OCI-LY3 (cell line): Measurements from ENCODE around the gene TM4SF18.

Experiments
- H2AFZ ChIP-seq: fragments of 200-600, 300-600 bp; shearing (Covaris generic); 2 replicates; pipeline ENCODE4 v1.6.0; 2014; ENCODE audit warnings: antibody characterized with exemption, low read depth, low read length
- H3K27ac ChIP-seq: fragments of 200-600, 300-600 bp; sonication (generic); 2 replicates; pipeline ENCODE4 v1.5.1; 2014; ENCODE audit warnings: mild to moderate bottlenecking, low read length, moderate library complexity, mixed read lengths
- H3K27me3 ChIP-seq: fragments of 200-600, 300-600 bp; sonication (generic); 2 replicates; pipeline ENCODE4 v1.6.1; 2014; ENCODE audit warnings: low read depth, low read length, mixed read lengths
- H3K36me3 ChIP-seq: fragments of 200-600, 300-600 bp; sonication (generic); replicated peaks from 2 replicates; pipeline ENCODE3; 2014; ENCODE audit warnings: low read depth, low read length, mixed read lengths
- H3K4me1 ChIP-seq: fragments of 300-600, 200-600 bp; sonication (generic); 2 replicates; pipeline ENCODE4 v1.6.1; 2014; ENCODE audit warnings: low read length, mixed read lengths
- H3K4me2 ChIP-seq: fragments of 200-600, 300-600 bp; sonication (generic); 2 replicates; pipeline ENCODE4 v1.6.1; 2014; ENCODE audit warnings: low read length, mixed read lengths
- H3K4me3 ChIP-seq: fragments of 300-600, 200-600 bp; sonication (generic); 2 replicates; pipeline ENCODE4 v1.5.1; 2014; ENCODE audit warnings: antibody characterized with exemption, mild to moderate bottlenecking, low read length, moderate library complexity
- H3K79me2 ChIP-seq: fragments of 300-600, 200-600 bp; shearing (Covaris generic); 2 replicates; pipeline ENCODE4 v1.6.1; 2014; ENCODE audit warnings: mild to moderate bottlenecking, low read length, mixed read lengths
- H3K9ac ChIP-seq: fragments of 300-600, 200-600 bp; shearing (Covaris generic); 2 replicates; pipeline ENCODE4 v1.6.0; 2014; ENCODE audit warnings: mild to moderate bottlenecking, low read length, moderate library complexity
- H3K9me3 ChIP-seq: fragments of 200-600, 300-600 bp; shearing (Covaris generic); 2 replicates; pipeline ENCODE4 v1.6.1; 2014; ENCODE audit warnings: low read length, mixed read lengths; ENCODE audit not compliant: insufficient read depth
- H4K20me1 ChIP-seq: fragments of 200-600, 300-600 bp; sonication (generic); 2 replicates; pipeline ENCODE4 v1.6.1; 2016; ENCODE audit warnings: low read length, mixed read lengths; ENCODE audit not compliant: insufficient read depth
- EZH2phosphoT487 ChIP-seq: fragments of 200-600 bp; shearing (Covaris generic); IDR thresholded peaks from 2 replicates; pipeline ENCODE4 v1.6.1; 2018; ENCODE audit warnings: antibody characterized with exemption, mixed run types, low read depth
- TF ChIP-seq, protein P1 (sequence below): fragments of 200-600, 300-600 bp; sonication (generic); IDR thresholded peaks from 2 replicates; pipeline ENCODE4 v1.5.1; 2014; ENCODE audit warnings: antibody characterized with exemption, low read length, low read depth

The TM4SF18 gene

DNA sequence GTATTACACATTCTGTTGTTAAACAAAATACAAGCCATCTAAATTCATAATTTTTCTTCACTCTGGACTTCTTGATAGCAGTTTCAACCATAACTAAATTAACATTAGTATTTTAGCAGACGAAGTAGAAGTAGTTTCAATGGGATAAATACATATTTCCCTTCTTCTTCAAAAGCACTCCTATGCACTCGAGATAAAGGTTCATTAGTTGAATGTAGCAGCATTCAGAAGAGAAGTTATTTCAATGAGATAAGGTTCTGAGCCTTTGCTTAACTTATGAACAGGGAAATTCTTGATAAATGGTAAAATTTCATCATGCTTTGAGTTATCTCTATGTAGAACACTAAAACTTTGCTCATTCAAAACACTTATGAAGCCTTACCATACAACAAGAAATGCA lies 11.8 kb downstream of the TM4SF18 start:
- no peak overlapping the region for H2AFZ ChIP-seq
- no peak for TF ChIP-seq EZH2phosphoT487
- TF ChIP-seq, protein P1, sequence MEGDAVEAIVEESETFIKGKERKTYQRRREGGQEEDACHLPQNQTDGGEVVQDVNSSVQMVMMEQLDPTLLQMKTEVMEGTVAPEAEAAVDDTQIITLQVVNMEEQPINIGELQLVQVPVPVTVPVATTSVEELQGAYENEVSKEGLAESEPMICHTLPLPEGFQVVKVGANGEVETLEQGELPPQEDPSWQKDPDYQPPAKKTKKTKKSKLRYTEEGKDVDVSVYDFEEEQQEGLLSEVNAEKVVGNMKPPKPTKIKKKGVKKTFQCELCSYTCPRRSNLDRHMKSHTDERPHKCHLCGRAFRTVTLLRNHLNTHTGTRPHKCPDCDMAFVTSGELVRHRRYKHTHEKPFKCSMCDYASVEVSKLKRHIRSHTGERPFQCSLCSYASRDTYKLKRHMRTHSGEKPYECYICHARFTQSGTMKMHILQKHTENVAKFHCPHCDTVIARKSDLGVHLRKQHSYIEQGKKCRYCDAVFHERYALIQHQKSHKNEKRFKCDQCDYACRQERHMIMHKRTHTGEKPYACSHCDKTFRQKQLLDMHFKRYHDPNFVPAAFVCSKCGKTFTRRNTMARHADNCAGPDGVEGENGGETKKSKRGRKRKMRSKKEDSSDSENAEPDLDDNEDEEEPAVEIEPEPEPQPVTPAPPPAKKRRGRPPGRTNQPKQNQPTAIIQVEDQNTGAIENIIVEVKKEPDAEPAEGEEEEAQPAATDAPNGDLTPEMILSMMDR: no peak
- no peaks in the 10 kb centered on the region for H3K9me3 ChIP-seq
- H3K27ac ChIP-seq: no peak overlapping the region
- H3K36me3 ChIP-seq: no peaks in the 10 kb centered on the region
- H3K4me1 ChIP-seq: no peaks in the 10 kb centered on the region
- no peaks in the 10 kb centered on the region for H4K20me1 ChIP-seq
- H3K27me3 ChIP-seq: 0 out of 2 replicates have a peak, but pooled peaks cover 9% of the 10 kb centered on the region
- H3K79me2 ChIP-seq: no peaks in the 10 kb centered on the region
- H3K9ac ChIP-seq: no peak overlapping the region
- no peak overlapping the region for H3K4me3 ChIP-seq
- no peak overlapping the region for H3K4me2 ChIP-seq

GRCh38 chr3:149321136-149321535 lies 12.3 kb downstream of the TM4SF18 start:
- Histone ChIP-seq H3K4me3 (no peak overlapping the region), H2AFZ (no peak overlapping the region), H3K79me2 (no peaks in the 10 kb centered on the region), H3K9me3 (no peaks in the 10 kb centered on the region), H3K36me3 (no peaks in the 10 kb centered on the region), H3K9ac (no peak overlapping the region), H3K4me2 (no peak overlapping the region), H3K4me1 (no peaks in the 10 kb centered on the region), H3K27me3 (0 out of 2 replicates have a peak, but pooled peaks cover 9% of the 10 kb centered on the region), H3K27ac (no peak overlapping the region), H4K20me1 (no peaks in the 10 kb centered on the region)
- no peak for TF ChIP-seq EZH2phosphoT487
- TF ChIP-seq, protein P1: no peak

GRCh38 chr3:149319750-149320149 lies 13.7 kb downstream of the TM4SF18 start:
- Histone ChIP-seq H3K9me3 (no peaks in the 10 kb centered on the region), H2AFZ (no peak overlapping the region), H3K36me3 (no peaks in the 10 kb centered on the region), H3K4me2 (no peak overlapping the region), H3K4me1 (no peaks in the 10 kb centered on the region), H3K27ac (no peak overlapping the region), H3K27me3 (peaks cover 8% of the 10 kb centered on the region; the same call in 1 of the 2 replicates), H3K4me3 (no peak overlapping the region), H3K9ac (no peak overlapping the region), H4K20me1 (no peaks in the 10 kb centered on the region), H3K79me2 (no peaks in the 10 kb centered on the region)
- TF ChIP-seq, protein P1: no peak
- TF ChIP-seq EZH2phosphoT487: no peak

GRCh38 chr3:149317072-149317471 lies 16.4 kb downstream of the TM4SF18 start:
- Histone ChIP-seq H3K9ac (no peak overlapping the region), H3K36me3 (no peaks in the 10 kb centered on the region), H3K27ac (no peak overlapping the region), H4K20me1 (no peaks in the 10 kb centered on the region), H2AFZ (no peak overlapping the region), H3K27me3 (no peaks in the 10 kb centered on the region; the same call in 1 of the 2 replicates), H3K79me2 (no peaks in the 10 kb centered on the region), H3K4me3 (no peak overlapping the region), H3K4me1 (no peaks in the 10 kb centered on the region), H3K4me2 (no peak overlapping the region), H3K9me3 (no peaks in the 10 kb centered on the region)
- TF ChIP-seq, protein P1: no peak
- no peak for TF ChIP-seq EZH2phosphoT487
